Kidney capillary endothelial cell (primary cell): ENCODE measurements around the gene PLCH1.
A peak's percentile ranks its signal among the peaks of the same experiment; 100 is the strongest.

Source experiments
- DNase-seq: peaks from one replicate; pipeline ENCODE4 v3.0.0-alpha.2; 2018; ENCODE audit warnings: low spot score

The PLCH1 gene, protein sequence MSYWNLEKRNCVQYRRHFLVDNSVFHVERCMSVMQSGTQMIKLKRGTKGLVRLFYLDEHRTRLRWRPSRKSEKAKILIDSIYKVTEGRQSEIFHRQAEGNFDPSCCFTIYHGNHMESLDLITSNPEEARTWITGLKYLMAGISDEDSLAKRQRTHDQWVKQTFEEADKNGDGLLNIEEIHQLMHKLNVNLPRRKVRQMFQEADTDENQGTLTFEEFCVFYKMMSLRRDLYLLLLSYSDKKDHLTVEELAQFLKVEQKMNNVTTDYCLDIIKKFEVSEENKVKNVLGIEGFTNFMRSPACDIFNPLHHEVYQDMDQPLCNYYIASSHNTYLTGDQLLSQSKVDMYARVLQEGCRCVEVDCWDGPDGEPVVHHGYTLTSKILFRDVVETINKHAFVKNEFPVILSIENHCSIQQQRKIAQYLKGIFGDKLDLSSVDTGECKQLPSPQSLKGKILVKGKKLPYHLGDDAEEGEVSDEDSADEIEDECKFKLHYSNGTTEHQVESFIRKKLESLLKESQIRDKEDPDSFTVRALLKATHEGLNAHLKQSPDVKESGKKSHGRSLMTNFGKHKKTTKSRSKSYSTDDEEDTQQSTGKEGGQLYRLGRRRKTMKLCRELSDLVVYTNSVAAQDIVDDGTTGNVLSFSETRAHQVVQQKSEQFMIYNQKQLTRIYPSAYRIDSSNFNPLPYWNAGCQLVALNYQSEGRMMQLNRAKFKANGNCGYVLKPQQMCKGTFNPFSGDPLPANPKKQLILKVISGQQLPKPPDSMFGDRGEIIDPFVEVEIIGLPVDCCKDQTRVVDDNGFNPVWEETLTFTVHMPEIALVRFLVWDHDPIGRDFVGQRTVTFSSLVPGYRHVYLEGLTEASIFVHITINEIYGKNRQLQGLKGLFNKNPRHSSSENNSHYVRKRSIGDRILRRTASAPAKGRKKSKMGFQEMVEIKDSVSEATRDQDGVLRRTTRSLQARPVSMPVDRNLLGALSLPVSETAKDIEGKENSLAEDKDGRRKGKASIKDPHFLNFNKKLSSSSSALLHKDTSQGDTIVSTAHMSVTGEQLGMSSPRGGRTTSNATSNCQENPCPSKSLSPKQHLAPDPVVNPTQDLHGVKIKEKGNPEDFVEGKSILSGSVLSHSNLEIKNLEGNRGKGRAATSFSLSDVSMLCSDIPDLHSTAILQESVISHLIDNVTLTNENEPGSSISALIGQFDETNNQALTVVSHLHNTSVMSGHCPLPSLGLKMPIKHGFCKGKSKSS (N-terminal part only)

DNA sequence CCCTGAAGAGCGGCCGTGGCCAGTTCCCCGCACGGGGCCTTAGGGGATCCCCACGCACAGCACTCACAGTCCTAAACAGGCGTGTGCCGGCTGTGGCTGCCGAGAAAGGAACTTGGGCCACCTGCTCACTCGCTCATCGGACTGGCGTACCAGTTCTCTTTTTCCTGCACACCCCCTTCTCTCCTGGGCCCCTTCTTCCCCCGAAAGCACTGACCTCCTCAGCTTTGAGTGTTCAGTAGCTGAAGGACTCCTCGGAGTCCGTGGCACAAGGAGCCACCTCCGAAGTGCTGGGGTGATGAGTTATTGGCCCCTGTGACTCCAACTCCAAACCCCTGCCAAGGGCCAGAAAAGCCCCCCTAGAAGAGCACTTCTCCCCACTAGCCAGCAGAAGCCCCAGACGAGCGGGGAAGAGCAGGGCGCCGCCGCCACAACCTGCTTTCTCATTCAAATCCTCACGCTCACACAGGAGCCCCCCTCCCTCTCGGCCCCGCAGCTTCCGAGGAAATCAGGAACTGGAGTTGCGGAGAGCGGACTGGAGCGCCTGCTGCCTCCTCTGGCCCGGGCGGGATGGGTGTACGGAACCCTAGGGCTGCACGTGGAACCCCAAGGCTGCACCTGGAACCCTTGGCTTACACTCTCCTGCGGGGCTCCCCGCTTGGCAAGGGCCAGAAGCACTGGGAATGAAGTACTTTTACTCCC is at the start of gene PLCH1:
TSS of gene PLCH1 (minus strand) at position 446 of the 699 bp plus-strand sequence. CDS start 40,847 bp downstream, outside the sequence.
- DNase-seq: peak; percentile 29

DNA sequence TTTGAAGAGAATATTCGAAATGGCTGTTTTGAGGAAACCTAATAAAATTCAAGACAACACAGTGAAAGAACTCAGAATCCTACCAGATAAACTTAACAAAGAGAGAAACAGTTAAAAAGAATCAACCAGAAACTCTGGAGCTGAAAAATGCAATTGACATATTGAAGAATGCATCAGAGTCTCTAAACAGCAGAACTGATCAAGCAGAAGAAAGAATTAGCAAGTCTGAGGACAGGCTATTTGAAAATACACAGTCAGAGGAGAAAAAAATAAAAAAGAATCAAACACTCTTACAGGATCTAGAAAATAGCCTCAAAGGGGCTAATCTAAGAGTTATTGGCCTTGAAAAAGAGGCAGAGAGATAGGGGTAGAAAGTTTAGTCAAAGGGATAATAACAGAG is 47.7 kb upstream of the PLCH1 start:
- no peak for DNase-seq

DNA sequence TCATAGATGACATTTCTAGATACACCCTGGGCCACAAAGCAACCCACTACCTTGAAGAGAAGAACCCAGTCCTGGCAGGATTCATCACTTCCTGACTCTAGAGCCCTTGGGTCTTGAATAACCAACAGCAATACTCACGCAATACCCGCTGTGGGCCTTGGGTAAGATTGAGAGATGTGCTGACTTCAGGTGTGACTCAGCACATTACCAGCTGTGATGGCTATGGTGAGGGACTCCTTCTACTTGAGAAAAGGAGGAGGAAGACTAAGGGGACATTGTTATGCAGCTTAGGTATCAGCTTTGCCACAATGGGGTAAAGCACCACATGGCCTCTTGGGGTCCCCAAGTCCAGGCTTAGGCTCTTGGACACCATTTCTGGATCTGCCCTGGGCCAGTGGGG is 46.3 kb upstream of the PLCH1 start:
- no peak for DNase-seq

DNA sequence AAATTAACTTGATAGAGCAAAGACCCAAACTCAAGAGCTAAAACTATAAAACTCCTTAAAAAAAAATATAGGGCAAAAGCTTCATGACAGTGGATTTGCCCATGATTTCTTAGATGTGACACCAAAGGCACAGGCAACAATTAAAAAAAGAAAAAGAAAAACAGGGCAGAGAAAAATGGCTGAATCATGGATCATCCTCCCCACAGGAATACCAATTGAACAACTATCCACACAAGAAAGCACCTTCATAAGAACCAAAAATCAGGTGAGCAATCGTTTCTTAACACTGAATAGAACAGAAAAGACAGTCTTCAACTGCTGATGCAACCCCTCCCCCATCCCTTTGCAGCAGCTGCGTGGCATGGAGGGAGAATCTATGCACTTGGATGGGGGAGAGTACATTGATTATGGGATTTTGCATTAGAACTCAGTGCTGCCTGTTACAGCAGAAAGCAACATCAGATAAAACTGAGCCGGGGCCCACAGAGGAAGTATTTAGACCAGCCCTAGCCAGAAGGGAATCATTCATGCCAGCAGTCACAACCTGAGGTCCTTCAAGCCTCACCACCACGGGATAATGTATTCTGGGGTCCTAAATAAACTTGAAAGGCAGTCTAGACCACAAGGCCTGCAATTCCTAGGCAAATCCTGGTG is 45.5 kb upstream of the PLCH1 start:
- no peak for DNase-seq

DNA sequence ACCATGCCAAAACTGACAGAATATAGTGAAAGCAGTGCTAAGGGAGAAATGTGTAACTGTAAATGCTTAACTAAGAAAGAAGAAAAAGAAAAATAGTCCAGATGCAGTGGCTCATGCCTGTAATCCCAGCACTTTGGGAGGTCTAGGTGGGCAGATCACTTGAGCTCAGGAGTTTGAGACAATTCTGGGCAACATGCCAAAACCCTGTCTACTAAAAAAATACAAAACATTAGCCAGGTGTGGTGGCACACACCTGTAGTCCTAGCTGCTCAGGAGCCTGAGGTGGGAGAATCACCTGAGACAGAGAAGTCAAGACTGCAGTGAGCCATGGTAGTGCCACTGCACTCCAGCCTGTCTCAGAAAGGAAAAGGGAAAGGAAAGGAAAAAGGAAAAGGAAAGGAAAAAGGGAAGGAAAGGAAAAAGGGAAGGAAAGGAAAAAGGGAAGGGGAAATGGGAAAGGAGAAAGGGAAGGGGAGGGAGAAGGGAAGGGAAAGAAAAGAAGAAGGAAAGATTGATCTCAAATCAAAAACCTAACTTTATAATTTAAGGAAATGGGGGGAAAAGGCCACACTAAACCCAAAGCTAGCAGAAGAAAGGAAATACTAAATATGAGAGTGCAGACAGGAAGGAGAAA is 40.9 kb upstream of the PLCH1 start:
- DNase-seq: no peak

DNA sequence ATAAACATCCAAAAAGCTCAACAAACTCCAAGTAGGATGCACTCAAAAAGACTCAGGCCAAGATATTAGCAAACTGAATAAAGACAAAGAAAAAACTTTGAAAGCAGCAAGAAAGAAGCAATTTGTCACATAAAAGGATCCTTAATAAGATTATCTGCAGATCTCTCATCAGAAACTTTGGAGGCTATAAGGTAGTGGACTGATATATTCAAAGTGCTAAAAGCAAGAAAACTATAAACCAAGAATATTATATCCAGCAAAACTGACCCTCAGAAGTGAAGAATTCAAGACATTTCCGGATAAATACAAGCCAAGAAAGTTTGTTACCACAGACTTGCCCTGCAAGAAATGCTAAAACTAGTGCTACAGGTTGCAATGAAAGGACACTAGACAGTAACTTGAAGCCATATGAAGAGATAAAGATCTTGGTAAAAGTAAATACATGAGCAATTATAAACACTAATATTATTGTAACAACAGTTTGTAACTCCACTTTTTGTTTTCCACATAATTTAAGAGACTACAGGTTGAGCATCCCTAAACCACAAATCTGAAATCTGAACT is 37.6 kb upstream of the PLCH1 start:
- DNase-seq: no peak

DNA sequence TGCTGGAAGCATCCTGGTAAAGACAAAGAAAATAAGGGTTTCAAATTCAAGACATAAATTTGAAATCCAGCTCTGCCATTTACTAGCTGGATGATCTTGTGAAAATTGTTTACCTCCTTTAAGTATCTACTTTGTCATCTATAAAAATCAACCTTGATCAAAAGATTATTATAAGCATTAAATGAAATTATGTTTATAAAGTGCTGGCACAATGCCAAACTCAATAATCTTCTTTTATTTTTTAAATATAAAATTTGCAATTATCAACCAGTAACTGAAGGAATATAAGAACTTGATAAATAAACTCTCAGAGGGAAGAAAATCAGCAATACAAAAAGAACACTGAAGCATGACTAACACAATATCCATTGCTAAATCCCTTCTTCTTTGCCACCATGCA is 35.4 kb upstream of the PLCH1 start:
- no peak for DNase-seq

DNA sequence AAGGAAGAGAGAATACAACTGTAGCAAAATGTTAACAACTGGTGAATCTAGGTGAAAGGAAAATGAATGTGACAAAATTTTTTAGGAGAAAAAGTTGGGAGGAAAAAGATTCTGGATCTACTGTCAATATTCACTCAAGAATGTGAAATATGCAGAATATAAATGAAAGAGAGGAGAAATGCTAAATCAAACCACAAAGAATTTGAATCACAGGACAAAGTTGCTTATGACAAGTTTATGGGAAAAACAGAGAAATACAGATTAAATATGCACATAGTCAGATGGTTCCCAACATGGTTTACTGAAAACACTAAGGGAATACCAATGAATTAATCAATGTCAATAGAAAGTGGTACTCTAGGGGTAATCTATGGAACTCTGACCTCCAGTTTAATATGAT is 33.6 kb upstream of the PLCH1 start:
- no peak for DNase-seq

DNA sequence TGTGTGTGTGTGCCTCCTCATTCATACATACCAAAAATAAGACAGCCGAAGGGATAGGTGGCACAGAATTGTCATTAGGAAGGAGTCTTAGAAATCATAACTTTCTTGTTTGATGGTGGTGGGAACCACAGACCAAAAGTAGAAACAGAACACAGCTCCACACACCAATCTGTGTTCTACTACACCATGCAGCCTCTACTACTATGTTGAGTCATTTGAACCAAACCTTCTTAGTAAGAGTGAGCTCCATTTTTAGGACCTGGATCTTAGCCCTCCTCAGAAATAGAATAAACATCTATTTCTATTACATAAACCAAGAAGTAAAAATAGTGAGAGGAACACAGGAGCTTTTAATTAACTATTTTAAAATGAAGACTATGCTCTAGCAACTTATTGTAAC is 27.9 kb upstream of the PLCH1 start:
- DNase-seq: no peak

DNA sequence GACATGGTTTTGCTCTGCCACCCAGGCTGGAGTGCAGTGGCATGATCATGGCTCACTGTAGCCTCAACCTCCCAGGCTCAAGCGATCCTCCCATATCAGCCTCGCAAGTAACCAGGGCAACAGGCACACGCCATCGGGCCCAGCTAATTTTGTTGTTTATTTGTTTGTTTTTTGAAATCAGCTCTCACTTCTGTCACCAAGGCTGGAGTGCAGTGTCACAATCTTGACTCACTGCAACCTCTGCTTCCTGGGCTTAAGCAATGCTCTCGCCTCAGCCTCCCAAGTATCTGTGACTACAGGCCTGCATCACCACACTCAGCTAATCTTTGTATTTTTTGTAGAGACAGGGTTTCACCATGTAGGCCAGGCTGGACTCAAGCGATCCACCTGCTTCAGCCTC is 26.3 kb upstream of the PLCH1 start:
- no peak for DNase-seq

DNA sequence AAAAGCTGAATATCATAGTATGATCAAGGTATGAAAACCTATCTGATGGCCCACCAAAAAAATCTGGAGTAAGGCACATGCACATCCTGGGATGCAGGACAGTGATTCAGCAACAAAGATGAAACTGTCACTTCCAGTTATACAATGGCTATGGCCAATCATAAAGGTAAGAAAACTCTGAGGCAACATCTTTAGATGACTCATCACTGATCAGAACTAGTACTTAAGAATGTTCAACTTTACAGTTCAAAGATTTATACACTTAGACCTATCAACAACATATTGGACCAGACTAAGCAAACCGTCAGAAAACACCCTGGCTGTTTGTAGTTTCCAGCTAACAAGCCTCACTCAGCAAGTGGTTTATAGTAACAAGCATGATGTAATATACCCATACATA is 21.3 kb upstream of the PLCH1 start:
- DNase-seq: no peak

DNA sequence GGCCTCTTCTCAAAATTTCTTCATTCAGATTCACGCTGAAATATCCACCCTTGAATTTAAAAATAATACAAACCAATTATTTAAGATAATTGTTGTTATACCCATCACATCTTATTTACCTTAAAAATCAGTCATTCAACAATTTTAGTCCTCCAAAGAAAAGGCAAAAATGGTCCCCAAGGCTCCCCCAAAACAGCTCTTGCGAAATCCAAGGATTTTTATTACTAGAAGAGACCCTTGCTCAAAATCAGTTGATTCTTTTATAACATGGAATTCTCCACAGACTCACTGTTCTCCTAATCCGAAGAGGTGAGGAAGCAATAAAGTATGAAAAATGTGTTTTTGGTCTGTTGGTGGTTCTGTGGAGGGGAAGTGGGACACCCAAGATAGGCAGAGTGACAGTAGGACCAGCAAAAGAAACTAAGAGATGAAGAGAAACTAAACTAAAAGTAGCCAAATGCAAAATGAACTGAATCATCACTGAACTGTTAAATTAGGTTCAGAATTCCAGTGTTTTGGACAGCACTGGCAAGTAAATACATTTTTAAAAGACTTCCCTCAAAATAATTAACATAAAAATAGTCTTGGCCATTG is 19.1 kb upstream of the PLCH1 start:
- no peak for DNase-seq

DNA sequence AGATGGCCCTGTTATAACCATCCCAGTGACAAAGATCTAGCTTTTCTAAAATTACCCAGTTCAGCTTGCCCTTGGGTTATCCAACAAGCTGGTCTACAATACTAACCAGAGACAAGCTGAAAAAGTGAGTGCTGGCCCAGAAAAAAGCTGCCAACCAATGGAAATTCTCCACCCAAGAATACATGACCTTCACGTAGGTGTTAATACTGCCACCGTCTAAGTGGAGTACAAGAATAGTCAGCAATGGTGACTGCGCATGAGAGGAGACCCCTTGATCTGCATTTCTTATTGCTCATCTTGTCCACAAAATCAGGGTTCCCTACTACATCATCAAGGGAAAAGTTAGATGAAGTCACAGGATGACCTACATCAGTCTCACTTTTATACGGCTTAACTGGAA is 15.8 kb upstream of the PLCH1 start:
- no peak for DNase-seq

DNA sequence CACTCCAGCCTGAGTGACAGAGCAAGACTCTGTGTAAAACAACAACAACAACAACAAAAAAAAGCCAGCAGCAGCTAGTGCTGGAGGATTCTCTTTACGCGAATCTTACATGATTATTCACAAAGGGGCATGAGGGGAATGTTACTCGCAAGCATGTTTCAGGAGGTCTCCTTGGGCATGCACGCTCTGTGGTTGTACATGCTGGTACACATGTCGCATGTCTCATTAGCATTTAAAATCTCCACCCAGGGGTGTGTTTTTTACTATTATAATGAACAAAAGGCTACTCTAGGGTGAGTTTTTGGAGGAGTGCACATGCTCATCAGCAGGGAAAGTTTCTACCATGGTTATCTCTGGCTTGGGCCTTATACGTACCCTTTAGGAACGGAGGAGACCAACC is 12.7 kb upstream of the PLCH1 start:
- no peak for DNase-seq

DNA sequence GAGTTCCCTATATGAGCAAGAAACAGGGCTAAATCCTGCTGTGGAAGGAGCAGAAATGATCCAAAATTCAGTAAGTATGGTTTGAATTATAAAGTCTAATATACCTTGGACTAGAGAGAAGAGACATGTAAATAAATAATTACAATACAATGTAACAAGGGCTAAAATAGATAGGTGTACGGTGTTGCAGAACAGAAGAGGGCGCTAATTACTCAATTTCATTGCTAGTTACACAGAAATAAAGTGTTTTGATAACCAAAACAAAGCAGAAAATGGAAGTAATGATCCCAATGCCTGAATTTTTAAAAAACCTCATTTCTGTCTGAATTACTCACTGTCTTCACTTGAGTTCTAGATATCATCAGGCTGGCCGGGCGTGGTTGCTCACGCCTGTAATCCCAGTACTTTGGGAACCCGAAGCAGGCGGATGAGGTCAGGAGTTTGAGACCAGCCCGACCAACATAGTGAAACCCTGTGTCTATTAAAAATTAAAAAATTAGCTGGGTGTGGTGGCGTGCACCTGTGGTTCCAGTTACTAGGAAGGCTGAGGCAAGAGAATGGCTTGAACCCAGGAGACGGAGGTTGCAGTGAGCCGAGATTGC is 8.3 kb upstream of the PLCH1 start:
- peak; percentile 40 for DNase-seq

DNA sequence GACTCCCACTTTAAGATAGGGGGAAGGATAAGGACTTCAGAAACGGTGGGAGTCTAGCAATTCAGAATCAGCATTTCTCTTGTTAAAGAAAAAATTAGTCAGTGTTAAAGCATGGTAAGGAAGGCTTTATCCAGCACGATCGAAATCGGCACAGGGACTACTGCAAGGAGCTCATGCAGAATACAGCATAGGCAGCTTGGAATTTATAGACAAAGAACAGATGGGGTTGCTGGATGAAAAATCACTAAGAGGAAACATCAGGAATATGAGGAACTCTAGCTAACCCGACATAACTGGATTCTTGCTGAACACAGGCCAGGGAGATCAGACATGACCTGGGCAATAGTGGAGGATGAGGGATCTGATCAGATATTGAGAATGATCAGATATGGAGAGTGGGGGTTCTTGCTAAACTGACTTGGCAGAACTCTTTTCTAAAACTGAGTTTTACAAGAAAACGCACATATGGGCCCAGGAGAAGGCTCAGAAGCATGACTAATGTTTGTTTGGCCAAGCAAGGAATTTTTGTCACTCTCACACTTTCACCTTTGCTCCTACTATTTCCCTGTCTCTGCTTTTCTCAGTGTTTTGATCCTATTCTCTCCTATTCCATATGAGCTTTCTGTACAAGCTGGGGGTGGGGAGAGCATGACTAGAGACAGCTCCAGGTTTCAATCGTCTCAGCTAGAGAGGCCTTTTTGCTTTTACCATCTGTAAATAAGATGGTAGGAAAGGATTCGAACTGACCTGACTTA is 3.9 kb upstream of the PLCH1 start:
- DNase-seq: no peak

DNA sequence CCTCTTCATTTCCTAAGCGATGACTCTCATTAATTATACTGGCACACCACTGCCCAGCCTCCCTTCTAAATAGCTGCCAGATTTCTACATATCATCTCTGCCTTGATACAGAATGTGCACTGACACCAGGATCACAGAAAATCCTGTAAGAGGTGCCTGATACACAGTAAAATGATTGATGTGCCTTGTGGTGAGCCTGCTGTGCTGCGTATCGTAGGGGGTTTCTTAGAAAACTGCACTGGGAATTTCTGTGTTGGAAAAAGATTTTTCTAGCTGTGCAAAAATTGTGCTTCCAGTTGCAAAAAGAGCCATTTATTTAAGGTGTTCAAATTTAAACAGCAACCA is 3.0 kb upstream of the PLCH1 start:
- no peak for DNase-seq

DNA sequence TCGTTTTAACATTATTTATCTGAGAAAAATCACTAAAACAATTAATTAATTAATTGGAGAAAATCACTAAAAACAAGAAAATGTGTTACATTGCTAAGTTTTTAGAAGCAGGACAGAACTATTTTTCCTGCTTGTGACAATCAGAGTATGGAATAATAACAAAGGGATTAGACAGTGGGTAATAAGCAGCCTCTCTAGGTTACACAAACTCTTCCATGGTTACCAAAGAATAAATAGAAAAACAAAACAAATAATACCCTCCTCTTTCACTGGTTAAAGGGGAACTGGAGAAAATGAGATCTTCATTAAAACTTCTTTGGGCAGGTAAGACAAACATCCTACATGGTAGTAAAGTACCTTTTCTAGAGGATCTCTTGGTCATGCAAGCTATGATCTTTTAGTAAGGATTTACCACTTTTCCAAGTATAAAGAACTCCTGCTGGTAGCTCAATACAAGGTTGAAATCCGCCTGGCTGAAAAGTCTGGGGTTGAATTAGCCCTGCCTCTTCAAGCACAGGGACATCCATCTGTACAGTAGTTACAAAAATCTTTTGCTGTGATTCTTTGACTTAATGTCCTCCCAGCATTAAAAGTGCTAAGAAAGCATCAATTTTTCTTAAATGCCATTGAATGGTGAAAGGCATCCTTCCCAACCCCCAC is 2.5 kb upstream of the PLCH1 start:
- no peak for DNase-seq

DNA sequence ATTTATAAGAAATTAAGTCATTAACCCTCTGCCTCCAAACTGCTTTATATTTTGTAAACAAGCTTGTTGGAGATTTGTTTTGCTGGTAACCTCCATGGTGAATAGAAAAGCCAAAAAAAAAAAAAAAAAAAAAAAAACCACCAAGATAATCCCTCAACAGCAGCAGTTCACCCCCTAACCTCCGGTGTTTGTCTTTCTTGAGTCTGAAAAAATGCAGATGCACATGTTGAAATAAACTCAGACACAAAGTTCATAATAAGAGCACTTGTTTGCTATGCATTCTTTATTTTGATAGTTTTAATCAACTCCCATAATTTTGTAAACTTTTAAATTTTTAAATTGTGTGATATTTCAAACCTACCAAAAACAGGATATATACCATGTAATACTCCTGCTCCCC is 1.8 kb upstream of the PLCH1 start:
- DNase-seq: no peak
